Mucosa of stomach (tissue), 1 donor: ENCODE data around the gene ARMH2.
A peak's percentile ranks its signal among the peaks of the same experiment; 100 is the strongest.

Source experiments
- H3K27me3 ChIP-seq: one replicate; pipeline ENCODE4 v1.7.0; 2013; ENCODE audit warnings: mild to moderate bottlenecking, low read length; ENCODE audit not compliant: control insufficient read depth, insufficient read depth
- H3K36me3 ChIP-seq: one replicate; pipeline ENCODE4 v1.7.0; 2013; ENCODE audit warnings: low read length; ENCODE audit not compliant: control insufficient read depth, insufficient read depth
- H3K4me1 ChIP-seq: one replicate; pipeline ENCODE4 v1.7.0; 2013; ENCODE audit warnings: mild to moderate bottlenecking, low read length; ENCODE audit not compliant: control insufficient read depth, insufficient read depth
- H3K4me3 ChIP-seq: one replicate; pipeline ENCODE4 v1.7.0; 2013; ENCODE audit warnings: low read length
- H3K9ac ChIP-seq: one replicate; pipeline ENCODE4 v1.7.0; 2013; ENCODE audit warnings: mild to moderate bottlenecking, low read length, moderate library complexity
- H3K9me3 ChIP-seq: one replicate; pipeline ENCODE4 v1.7.0; 2013; ENCODE audit warnings: mild to moderate bottlenecking, low read length, moderate library complexity; ENCODE audit not compliant: control insufficient read depth
- donor health status: Pancreatic carcinoma.

Gene ARMH2

GRCh38 chr6:24802271-24803059 lies 3.7 kb upstream of the ARMH2 start:
- no peaks in the 10 kb centered on the region for H3K36me3 ChIP-seq
- H3K4me3 ChIP-seq = no peak overlapping the region
- no peaks in the 10 kb centered on the region for H3K9me3 ChIP-seq
- no peaks in the 10 kb centered on the region for H3K27me3 ChIP-seq
- H3K9ac ChIP-seq = no peak overlapping the region
- no peaks in the 10 kb centered on the region for H3K4me1 ChIP-seq

GRCh38 chr6:24799541-24799915 lies 811 bp upstream of the ARMH2 start:
- H3K27me3 ChIP-seq = no peaks in the 10 kb centered on the region
- H3K36me3 ChIP-seq = no peaks in the 10 kb centered on the region
- H3K4me1 ChIP-seq = no peaks in the 10 kb centered on the region
- H3K9ac ChIP-seq = no peak overlapping the region
- H3K9me3 ChIP-seq = no peaks in the 10 kb centered on the region
- no peak overlapping the region for H3K4me3 ChIP-seq

GRCh38 chr6:24797596-24798216 lies 1.0 kb downstream of the ARMH2 start:
- Histone ChIP-seq H3K27me3 (no peaks in the 10 kb centered on the region), H3K9me3 (no peaks in the 10 kb centered on the region), H3K36me3 (no peaks in the 10 kb centered on the region), H3K9ac (no peak overlapping the region), H3K4me1 (no peaks in the 10 kb centered on the region), H3K4me3 (no peak overlapping the region)

GRCh38 chr6:24796616-24797290 lies 2.0 kb downstream of the ARMH2 start:
- no peaks in the 10 kb centered on the region for H3K27me3 ChIP-seq
- H3K4me3 ChIP-seq = no peak overlapping the region
- no peak overlapping the region for H3K9ac ChIP-seq
- no peaks in the 10 kb centered on the region for H3K9me3 ChIP-seq
- no peaks in the 10 kb centered on the region for H3K36me3 ChIP-seq
- H3K4me1 ChIP-seq = no peaks in the 10 kb centered on the region

- Histone ChIP-seq H3K4me1 (peaks cover 3% of the 10 kb centered on the region), H3K36me3 (no peaks in the 10 kb centered on the region), H3K27me3 (no peaks in the 10 kb centered on the region), H3K9ac (no peak overlapping the region), H3K4me3 (no peak overlapping the region), H3K9me3 (no peaks in the 10 kb centered on the region)
These were observed 3.6 kb downstream of the ARMH2 start for GRCh38 chr6:24795106-24795505.

GRCh38 chr6:24788031-24788665 lies 10.6 kb downstream of the ARMH2 start:
- Histone ChIP-seq H3K9me3 (no peaks in the 10 kb centered on the region), H3K9ac (no peak overlapping the region), H3K27me3 (no peaks in the 10 kb centered on the region), H3K4me3 (no peak overlapping the region), H3K4me1 (peaks cover 8% of the 10 kb centered on the region), H3K36me3 (no peaks in the 10 kb centered on the region)

- Histone ChIP-seq H3K9ac (no peak overlapping the region), H3K27me3 (no peaks in the 10 kb centered on the region), H3K36me3 (peaks cover 3% of the 10 kb centered on the region), H3K4me3 (no peak overlapping the region), H3K9me3 (no peaks in the 10 kb centered on the region), H3K4me1 (no peaks in the 10 kb centered on the region)
These were observed 18.5 kb downstream of the ARMH2 start for GRCh38 chr6:24780206-24780605.

GRCh38 chr6:24779416-24780016 lies 19.2 kb downstream of the ARMH2 start:
- Histone ChIP-seq H3K4me1 (no peaks in the 10 kb centered on the region), H3K4me3 (no peak overlapping the region), H3K27me3 (no peaks in the 10 kb centered on the region), H3K9me3 (no peaks in the 10 kb centered on the region), H3K9ac (no peak overlapping the region), H3K36me3 (peaks cover 3% of the 10 kb centered on the region)

- no peaks in the 10 kb centered on the region for H3K9me3 ChIP-seq
- peaks cover 3% of the 10 kb centered on the region for H3K36me3 ChIP-seq
- no peaks in the 10 kb centered on the region for H3K27me3 ChIP-seq
- H3K9ac ChIP-seq = no peak overlapping the region
- H3K4me1 ChIP-seq = no peaks in the 10 kb centered on the region
- H3K4me3 ChIP-seq = no peak overlapping the region
These were observed 19.8 kb downstream of the ARMH2 start for GRCh38 chr6:24778878-24779277.

GRCh38 chr6:24778121-24778520 lies 20.6 kb downstream of the ARMH2 start:
- H3K9ac ChIP-seq = peak overlapping the region; percentile 40
- H3K9me3 ChIP-seq = no peaks in the 10 kb centered on the region
- no peaks in the 10 kb centered on the region for H3K27me3 ChIP-seq
- no peaks in the 10 kb centered on the region for H3K4me1 ChIP-seq
- no peak overlapping the region for H3K4me3 ChIP-seq
- H3K36me3 ChIP-seq = peaks cover 3% of the 10 kb centered on the region

- Histone ChIP-seq H3K9ac (peak overlapping the region; percentile 0), H3K4me3 (no peak overlapping the region)
These were observed 21.5 kb downstream of the ARMH2 start for GRCh38 chr6:24777227-24777626.

More at GRCh38 chr6:24777227-24777626, 21.5 kb downstream of the ARMH2 start:
- H3K27me3 ChIP-seq = no peaks in the 10 kb centered on the region
- no peaks in the 10 kb centered on the region for H3K9me3 ChIP-seq
- no peaks in the 10 kb centered on the region for H3K4me1 ChIP-seq
- peaks cover 3% of the 10 kb centered on the region for H3K36me3 ChIP-seq
